Activated naive CD8-positive, alpha-beta T cell treated with anti-CD3 and anti-CD28 coated beads for 36 hours (primary cell): ENCODE measurements around the gene ACD. TPM values are rescaled to one million over a fixed set of nuclear protein-coding genes. Genes with fewer than 3 reads are reported as not detected.

Source experiments
- total RNA-seq, 2 experiments: library from RNA; stranded (reverse); gene quantifications; one replicate each; pipeline ENCODE4 v1.2.3, GENCODE V29; 2021

The ACD gene
- total RNA-seq, 2 experiments from 2014 or later, result 48.0 to 50.3 TPM

Other genes with a start within 250 kb of the ACD start
- gene ZDHHC1, start 243.8 kb downstream of the ACD start, total RNA-seq, result 1 to 10 TPM in 1 of 2 experiments, under 1 TPM in 1; 0.76 to 1.2 TPM
- gene HSD11B2, start 229.1 kb downstream of the ACD start, total RNA-seq, result 1 to 10 TPM; 2.8 to 3.1 TPM
- gene ATP6V0D1, start 179.1 kb downstream of the ACD start, total RNA-seq, result 10 to 100 TPM; 33.0 to 33.6 TPM
- gene AGRP, start 176.7 kb downstream of the ACD start, total RNA-seq, result under 1 TPM in 1 of 2 experiments, not detected in 1; 0.40 TPM
- gene RIPOR1, start 131.4 kb downstream of the ACD start, total RNA-seq, result 10 to 100 TPM; 13.9 to 14.0 TPM
- 10 to 100 TPM; 55.8 to 55.9 TPM for gene CTCF, start 97.7 kb downstream of the ACD start, total RNA-seq
- 100 to 1,000 TPM; 136 to 140 TPM for gene CARMIL2, start 15.1 kb downstream of the ACD start, total RNA-seq
- gene PARD6A, start 700 bp upstream of the ACD start, total RNA-seq, result 1 to 10 TPM; 7.8 to 9.4 TPM
- 10 to 100 TPM in 1 of 2 experiments, 1 to 10 TPM in 1; 9.3 to 10.7 TPM for gene ENKD1, start 6.5 kb upstream of the ACD start, total RNA-seq
- gene C16orf86, start 6.6 kb upstream of the ACD start, total RNA-seq, result 1 to 10 TPM; 1.3 to 1.8 TPM
- gene GFOD2, start 59.1 kb upstream of the ACD start, total RNA-seq, result 10 to 100 TPM; 13.1 to 14.0 TPM
- gene RANBP10, start 146.3 kb upstream of the ACD start, total RNA-seq, result 10 to 100 TPM; 16.1 to 16.2 TPM
- under 1 TPM; 0.70 to 0.72 TPM for gene TSNAXIP1, start 146.6 kb upstream of the ACD start, total RNA-seq
- 10 to 100 TPM; 45.9 to 47.5 TPM for gene THAP11, start 182.1 kb upstream of the ACD start, total RNA-seq
- 100 to 1,000 TPM; 174 to 181 TPM for gene NUTF2, start 186.7 kb upstream of the ACD start, total RNA-seq
- gene CENPT, start 187.4 kb upstream of the ACD start, total RNA-seq, result 10 to 100 TPM; 42.2 to 42.4 TPM
- gene EDC4, start 212.8 kb upstream of the ACD start, total RNA-seq, result 100 to 1,000 TPM in 1 of 2 experiments, 10 to 100 TPM in 1; 99.6 to 102 TPM
- gene NRN1L, start 224.6 kb upstream of the ACD start, total RNA-seq, result not detected
- gene PSKH1, start 233.0 kb upstream of the ACD start, total RNA-seq, result 10 to 100 TPM in 1 of 2 experiments, 1 to 10 TPM in 1; 9.9 to 10.6 TPM